GM21717 (cell line): ENCODE results near the gene TFCP2L1.

Experiments used
- ATAC-seq: cut with Tn5 transposase; IDR thresholded peaks from one replicate; pipeline ENCODE4 v1.9.1; 2021; ENCODE audit warnings: mild to moderate bottlenecking, moderate library complexity; ENCODE audit not compliant: unreplicated experiment

Gene TFCP2L1

DNA sequence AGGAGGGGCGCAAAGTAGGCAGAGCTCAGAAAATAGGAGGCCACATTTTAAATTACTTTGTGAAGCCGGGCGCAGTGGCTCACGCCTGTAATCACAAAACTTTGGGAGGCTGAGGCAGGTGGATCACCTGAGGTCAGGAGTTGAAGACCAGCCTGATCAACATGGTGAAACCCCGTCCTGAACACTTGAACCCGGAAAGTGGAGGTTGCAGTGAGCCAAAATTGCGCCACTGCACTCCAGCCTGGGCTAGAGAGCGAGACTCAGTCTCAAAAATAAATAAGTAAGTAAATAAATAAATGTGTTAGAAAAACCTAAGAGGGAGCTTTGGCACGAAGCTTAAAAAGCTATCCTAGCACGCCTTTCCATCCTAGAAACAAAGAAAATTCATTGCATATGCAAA is 105.5 kb downstream of the TFCP2L1 start:
- ATAC-seq = no peak

- no peak for ATAC-seq
These were observed 106.3 kb downstream of the TFCP2L1 start for GRCh38 chr2:121178730-121179129.

GRCh38 chr2:121177896-121178295 is 107.1 kb downstream of the TFCP2L1 start:
- ATAC-seq = no peak

DNA sequence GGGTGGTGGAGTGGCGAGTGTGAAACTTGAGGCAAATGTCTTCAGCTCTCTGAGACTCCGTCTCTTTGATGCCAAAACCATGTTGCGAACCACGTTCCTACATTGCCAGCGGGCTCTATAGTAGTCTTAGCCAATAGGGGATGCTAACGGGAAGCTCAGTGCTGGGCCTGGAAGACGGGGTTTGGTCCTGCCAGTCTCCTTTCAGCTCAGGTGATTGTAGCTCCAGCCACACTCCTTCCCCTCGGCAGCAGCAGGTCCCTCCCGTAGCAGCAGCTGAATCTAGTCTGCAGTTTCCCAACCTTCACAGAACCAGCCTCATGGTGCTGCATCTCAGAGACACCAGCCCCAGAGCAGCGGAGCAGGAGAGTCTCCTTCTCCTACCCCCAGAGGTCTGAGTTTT is 109.7 kb downstream of the TFCP2L1 start:
- no peak for ATAC-seq

DNA sequence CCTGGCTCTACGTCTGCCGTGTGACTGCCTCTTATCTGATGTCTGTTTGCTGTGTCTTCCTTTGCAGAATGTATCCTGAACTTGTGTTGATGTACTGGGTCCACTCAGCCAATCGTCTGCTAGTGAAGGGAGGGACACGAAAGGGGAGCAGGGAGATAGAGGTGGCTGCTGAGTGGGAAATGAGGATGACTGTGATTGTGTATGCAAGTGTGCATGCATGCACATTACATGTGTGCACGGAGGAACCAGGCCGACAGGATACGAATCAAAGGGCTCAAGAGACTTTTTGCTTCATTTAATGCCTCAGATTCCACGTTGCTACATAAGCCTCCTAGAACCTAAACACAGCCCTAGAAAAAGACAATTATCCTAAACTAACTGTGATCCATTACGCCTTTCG is 111.2 kb downstream of the TFCP2L1 start:
- ATAC-seq = no peak

DNA sequence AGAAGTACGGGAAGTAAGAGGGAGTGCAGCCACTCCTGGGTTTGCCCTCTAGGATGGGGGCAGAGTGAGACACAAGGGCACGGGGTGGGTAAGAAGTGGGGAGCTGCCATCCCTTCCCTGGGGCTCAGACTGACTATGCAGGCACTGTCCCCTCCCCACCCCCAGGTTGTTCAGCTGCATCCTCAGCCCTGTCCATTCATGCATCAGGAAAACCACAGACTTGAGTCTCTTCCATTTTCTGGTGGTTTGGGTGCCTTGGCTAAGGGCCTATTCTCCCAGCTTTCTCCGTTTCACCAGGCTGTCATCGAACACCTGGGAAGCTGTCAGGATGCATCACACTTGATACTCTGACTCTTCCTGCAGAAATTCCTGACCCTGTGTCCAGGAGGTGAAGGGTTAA is 111.9 kb downstream of the TFCP2L1 start:
- no peak for ATAC-seq

- ATAC-seq = no peak
These were observed 112.5 kb downstream of the TFCP2L1 start for GRCh38 chr2:121172456-121172855.

GRCh38 chr2:121171625-121172119 is 113.3 kb downstream of the TFCP2L1 start:
- ATAC-seq = no peak

DNA sequence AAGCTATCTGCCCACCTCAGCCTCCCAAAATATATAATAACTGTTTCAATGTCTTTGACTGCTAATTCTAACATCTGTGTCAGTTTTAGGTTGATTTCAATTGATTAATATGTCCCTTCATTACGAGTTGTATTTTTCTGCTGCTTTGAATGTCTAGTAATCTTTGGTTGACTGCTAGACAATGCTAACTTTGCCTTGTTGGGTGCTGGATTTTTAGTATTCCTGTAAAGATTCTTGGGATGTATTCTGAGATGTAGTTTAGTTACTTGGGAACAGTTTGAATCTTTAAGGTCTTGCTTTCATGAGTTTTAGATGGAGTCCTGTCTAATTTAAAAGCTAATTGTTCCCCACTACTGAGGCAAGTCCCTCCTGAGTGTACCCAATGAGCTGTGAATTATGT is 114.4 kb downstream of the TFCP2L1 start:
- ATAC-seq = no peak

GRCh38 chr2:121167411-121167810 is 117.6 kb downstream of the TFCP2L1 start:
- no peak for ATAC-seq
